AG04450 (cell line): Measurements from ENCODE around the gene TCEANC2. TPM values are rescaled to one million over a fixed set of nuclear protein-coding genes. Genes with fewer than 3 reads are reported as not detected.

ENCODE experiments used
- CTCF ChIA-PET: fragments of 300-600, 350-600 bp; formaldehyde crosslinking; extraction: SDS; loops from one replicate; lab custom pipeline; 2022; ENCODE audit warnings: antibody characterized with exemption, inconsistent platforms; lab: Charles Lee
- POLR2A ChIA-PET: fragments of 350-600 bp; formaldehyde crosslinking; extraction: SDS; loops from one replicate; lab custom pipeline; 2021; ENCODE audit warnings: antibody characterized with exemption, inconsistent platforms; lab: Yijun Ruan, JAX
- DNase-seq: peaks from one replicate; pipeline ENCODE4 v3.0.0-alpha.2; 2011; ENCODE audit warnings: low read depth, low spot score
- H3K27ac ChIP-seq: one replicate; pipeline ENCODE4 v1.5.1; 2012; ENCODE audit warnings: low read depth, low read length, control low read depth
- H3K27me3 ChIP-seq: one replicate; pipeline ENCODE4 v1.6.0; 2012; ENCODE audit warnings: low read length; ENCODE audit not compliant: control insufficient read depth, insufficient read depth
- H3K4me3 ChIP-seq: 2 replicates; pipeline ENCODE4 v1.5.1; 2011; ENCODE audit warnings: mild to moderate bottlenecking, low read depth, low read length, control low read depth
- H3K9me3 ChIP-seq: 2 replicates; pipeline ENCODE4 v1.5.1; 2012; ENCODE audit warnings: low read length; ENCODE audit not compliant: control insufficient read depth, insufficient read depth
- polyA plus RNA-seq: library from polyadenylated mRNA; depleted of rRNA; stranded (reverse); fragments of >200 nt; gene quantifications from 2 replicates; pipeline ENCODE4 v1.2.3, GENCODE V29; 2011
- TF ChIP-seq, protein P1 (sequence below): IDR thresholded peaks from 2 replicates; pipeline ENCODE4 v1.5.1; 2011; ENCODE audit warnings: low read depth, low read length, control low read depth, inconsistent platforms

TCEANC2 gene
- polyA plus RNA-seq, 1 experiment: 4.3 TPM

DNA sequence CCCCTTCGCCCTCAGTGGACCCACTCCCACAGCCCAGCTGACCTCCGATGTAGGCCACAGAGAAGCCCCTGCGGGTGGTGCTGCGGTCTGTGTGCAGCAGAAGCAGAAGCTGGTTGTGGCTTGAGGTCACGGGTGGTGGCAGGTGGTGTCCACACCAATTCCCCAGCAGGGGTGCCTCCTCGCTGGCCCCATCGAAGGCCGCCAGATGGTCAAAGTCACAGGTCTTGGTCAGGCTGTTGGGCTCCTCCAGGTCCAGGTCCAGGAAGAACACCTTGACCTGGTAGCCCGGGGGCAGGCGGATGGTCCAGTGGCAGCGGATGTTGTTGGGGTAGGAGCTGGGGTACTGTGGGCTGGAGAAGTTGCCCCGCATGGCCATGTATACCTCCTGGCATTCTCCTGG is 86.3 kb downstream of the TCEANC2 start:
- Histone ChIP-seq H3K4me3 (no peak overlapping the region), H3K27ac (no peak overlapping the region), H3K9me3 (no peaks in the 10 kb centered on the region), H3K27me3 (peaks cover 8% of the 10 kb centered on the region)
- no peak for DNase-seq
- TF ChIP-seq, protein P1, sequence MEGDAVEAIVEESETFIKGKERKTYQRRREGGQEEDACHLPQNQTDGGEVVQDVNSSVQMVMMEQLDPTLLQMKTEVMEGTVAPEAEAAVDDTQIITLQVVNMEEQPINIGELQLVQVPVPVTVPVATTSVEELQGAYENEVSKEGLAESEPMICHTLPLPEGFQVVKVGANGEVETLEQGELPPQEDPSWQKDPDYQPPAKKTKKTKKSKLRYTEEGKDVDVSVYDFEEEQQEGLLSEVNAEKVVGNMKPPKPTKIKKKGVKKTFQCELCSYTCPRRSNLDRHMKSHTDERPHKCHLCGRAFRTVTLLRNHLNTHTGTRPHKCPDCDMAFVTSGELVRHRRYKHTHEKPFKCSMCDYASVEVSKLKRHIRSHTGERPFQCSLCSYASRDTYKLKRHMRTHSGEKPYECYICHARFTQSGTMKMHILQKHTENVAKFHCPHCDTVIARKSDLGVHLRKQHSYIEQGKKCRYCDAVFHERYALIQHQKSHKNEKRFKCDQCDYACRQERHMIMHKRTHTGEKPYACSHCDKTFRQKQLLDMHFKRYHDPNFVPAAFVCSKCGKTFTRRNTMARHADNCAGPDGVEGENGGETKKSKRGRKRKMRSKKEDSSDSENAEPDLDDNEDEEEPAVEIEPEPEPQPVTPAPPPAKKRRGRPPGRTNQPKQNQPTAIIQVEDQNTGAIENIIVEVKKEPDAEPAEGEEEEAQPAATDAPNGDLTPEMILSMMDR: no peak
- ChIA-PET POLR2A (no interaction called here), CTCF (no interaction called here)

GRCh38 chr1:54142146-54142900 is 88.9 kb downstream of the TCEANC2 start:
- no peak overlapping the region for H3K27ac ChIP-seq
- DNase-seq: no peak
- no peak overlapping the region for H3K4me3 ChIP-seq
- CTCF ChIA-PET: no interaction called here
- POLR2A ChIA-PET: no interaction called here
- H3K27me3 ChIP-seq: peaks cover 8% of the 10 kb centered on the region
- no peaks in the 10 kb centered on the region for H3K9me3 ChIP-seq
- TF ChIP-seq, protein P1: no peak

- no peak for DNase-seq
- POLR2A ChIA-PET: no interaction called here
- CTCF ChIA-PET: no interaction called here
- TF ChIP-seq, protein P1: no peak
- peaks cover 10% of the 10 kb centered on the region for H3K27me3 ChIP-seq
- H3K27ac ChIP-seq: no peak overlapping the region
- no peak overlapping the region for H3K4me3 ChIP-seq
- H3K9me3 ChIP-seq: no peaks in the 10 kb centered on the region
Measured at GRCh38 chr1:54144366-54144765, 91.0 kb downstream of the TCEANC2 start.

DNA sequence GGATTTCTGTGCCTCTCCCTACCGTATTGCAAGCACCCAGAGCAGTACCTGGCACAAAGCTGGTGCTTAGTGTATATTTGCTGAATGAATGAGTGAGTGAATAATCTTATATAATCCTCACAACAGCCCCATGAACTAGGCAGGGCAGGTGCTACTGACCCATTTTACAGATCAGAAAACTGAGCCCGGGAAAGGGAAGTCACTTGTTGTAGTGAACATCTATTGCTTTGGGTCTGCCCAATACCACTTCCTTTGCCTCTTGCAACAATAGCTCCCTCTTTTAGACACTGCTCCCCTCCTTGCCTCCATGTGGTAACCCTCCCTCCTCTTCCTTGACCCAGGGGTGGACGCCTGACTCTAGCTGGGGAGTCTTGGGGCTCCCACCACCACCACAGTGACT is 96.3 kb downstream of the TCEANC2 start:
- Histone ChIP-seq H3K4me3 (no peak overlapping the region), H3K27ac (no peak overlapping the region), H3K9me3 (no peaks in the 10 kb centered on the region), H3K27me3 (peaks cover 4% of the 10 kb centered on the region)
- ChIA-PET POLR2A (no interaction called here), CTCF (no interaction called here)
- DNase-seq: no peak
- TF ChIP-seq, protein P1: no peak

DNA sequence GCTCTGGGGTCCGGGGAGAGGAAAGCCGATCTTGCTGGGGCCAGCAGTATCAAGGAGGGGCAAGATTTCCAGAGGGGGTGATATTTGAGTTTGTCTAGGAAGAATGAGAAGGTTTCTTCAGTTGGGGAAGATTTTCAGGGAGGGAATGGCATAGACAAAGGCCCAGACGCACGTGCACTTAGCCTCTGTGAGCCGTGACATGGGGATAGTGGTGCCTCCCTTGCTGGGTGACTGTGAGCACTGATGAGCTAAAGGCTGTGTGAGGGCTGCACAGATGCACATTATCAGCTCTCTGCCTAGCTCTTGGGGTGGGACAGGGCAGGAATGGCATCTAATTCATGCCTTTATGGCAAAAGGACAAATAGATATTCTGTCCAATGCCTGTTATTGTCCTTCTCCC is 97.6 kb downstream of the TCEANC2 start:
- H3K4me3 ChIP-seq: no peak overlapping the region
- CTCF ChIA-PET: no interaction called here
- TF ChIP-seq, protein P1: no peak
- H3K27me3 ChIP-seq: peaks cover 4% of the 10 kb centered on the region
- no peak overlapping the region for H3K27ac ChIP-seq
- no peak for DNase-seq
- POLR2A ChIA-PET: no interaction called here
- no peaks in the 10 kb centered on the region for H3K9me3 ChIP-seq
